NCI-H446 (cell line): ENCODE data around the gene ASAP2.

Source experiments
- DNase-seq, 2 experiments: peaks; one replicate each; lab custom pipeline; 2025; lab: John Stamatoyannopoulos, UW

ASAP2 gene

DNA sequence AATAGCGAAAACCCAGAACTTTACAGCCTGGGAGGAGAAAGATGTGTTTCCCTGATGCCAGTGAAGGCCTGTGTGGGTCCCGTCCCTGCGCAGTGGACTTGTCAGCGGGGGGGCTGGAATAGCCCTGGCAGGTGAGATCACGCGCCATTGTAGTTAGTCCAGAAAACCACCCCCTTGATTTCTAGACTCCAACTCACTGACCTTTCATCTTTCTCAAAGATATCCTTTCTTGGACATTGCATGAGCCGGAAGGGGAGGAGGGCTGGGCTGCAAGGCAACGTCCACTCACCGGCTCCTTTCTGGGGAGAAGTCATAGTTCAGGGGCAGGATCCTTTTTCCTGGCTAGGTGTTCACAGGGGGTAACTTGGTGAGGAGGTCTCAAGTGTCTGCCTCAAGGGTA, 22.3 kb upstream of the ASAP2 start:
- DNase-seq, result no peak

GRCh38 chr2:9187620-9188214, 18.9 kb upstream of the ASAP2 start:
- DNase-seq, result no peak

DNA sequence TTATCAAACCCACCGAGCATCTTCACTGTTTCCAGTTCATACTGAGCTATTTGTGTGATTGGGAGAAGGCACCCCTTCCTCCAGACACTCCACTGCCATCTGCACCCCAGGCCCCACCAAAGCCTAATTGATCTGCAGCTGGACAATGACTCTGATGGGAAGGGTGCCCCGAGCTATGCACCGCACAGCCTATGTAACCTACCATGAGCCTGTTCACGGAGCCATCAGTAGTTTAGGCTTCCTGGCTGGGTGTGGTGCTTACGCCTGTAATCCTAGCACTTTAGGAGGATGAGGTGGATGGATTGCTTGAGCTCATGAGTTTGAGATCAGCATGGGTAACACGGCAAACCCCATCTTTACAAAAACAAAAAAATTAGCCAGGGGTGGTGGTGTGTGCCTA, 17.8 kb upstream of the ASAP2 start:
- DNase-seq, result no peak

GRCh38 chr2:9189901-9190300, 16.7 kb upstream of the ASAP2 start:
- no peak for DNase-seq

DNA sequence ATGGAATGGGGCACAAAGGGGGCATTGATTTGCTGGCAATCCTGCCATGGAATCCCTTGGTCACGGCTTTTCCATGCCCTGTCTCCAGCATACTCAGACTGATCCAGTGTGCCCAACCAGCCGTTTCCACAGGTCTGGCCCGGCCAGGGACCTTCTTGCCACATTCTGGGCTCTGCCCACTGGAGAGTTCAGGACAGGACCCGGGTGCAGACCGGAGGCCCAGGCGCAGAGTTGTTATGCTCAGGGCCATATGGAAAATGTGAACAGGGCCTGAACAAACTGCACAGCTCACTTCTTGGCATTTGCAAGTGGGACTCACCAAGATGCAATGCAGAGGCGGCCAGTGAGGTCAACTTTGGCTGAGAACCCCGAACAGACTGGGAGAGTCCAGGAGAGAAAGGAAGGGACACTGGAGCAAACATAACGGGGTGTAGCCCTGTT, 15.6 kb upstream of the ASAP2 start:
- no peak for DNase-seq

DNA sequence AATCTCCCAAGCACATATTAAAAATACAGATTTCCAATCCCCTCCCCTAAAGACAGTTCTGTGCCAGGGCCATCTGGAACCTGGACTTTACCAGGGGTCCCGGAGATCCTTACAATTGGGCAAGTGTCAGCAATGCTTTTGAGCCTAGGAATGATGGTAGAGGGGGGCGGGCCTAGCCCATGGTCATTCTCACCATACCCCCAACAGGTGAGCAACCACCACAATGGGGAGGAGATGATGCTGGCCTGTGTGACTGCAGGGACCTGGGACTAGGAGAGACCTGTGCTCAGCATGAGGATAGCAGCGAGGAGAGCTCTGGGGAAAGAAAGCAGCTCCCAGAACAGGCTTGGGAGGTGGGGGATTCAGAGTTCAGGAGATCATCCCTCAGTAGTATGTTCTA, 13.9 kb upstream of the ASAP2 start:
- DNase-seq, result no peak

DNA sequence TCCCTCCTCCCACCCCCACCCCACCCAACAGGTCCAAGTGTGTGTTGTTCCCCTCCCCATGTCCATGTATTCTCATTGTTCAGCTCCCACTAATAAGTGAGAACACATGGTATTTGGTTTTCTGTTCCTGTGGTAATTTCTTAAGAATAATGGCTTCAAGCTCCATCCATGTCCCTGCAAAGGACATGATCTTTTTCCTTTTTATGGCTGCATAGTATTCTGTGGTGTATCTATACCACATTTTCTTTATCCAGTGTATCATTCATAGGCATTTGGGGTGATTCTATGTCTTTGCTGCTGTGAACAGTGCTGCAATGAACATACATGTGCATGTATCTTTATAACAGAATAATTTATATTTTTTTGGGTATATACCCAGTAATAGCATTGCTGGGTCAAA, 12.3 kb upstream of the ASAP2 start:
- DNase-seq, result no peak

DNA sequence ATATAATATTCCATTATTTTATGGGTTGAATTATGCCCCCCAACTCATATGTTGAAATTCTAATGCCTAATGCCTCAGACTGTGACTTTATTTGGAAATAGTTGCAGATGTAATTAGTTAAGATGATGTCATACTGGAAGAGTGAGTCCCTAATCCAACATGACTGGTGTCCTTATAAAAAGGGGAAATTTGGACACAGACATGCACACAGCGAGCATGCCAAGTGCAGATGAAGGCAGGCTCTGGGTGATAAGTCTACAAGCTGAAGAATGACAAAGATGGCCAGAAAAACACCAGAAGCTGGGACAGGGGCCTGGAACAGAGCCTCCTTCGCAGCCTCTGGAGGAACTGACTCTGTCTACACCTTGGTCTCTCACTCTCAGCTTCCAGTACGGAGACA, 10.0 kb upstream of the ASAP2 start:
- DNase-seq, result no peak

DNA sequence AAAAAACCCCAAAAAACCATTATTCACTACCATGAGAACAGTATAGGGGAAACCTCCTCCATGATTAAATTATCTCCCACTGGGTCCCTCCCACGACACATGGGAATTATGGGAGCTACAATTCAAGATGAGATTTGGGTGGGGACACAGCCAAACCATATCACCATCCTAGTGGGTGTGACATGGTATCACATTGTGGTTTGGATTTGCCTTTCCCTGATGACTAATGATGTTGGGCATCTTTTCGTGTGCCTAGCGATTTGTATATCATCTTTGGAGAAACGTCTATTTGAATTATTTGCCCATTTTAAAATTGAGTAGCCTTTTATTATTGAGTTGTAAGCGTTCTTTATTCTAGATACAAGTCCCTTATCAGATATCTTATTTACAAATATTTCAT, 8.7 kb upstream of the ASAP2 start:
- no peak for DNase-seq

DNA sequence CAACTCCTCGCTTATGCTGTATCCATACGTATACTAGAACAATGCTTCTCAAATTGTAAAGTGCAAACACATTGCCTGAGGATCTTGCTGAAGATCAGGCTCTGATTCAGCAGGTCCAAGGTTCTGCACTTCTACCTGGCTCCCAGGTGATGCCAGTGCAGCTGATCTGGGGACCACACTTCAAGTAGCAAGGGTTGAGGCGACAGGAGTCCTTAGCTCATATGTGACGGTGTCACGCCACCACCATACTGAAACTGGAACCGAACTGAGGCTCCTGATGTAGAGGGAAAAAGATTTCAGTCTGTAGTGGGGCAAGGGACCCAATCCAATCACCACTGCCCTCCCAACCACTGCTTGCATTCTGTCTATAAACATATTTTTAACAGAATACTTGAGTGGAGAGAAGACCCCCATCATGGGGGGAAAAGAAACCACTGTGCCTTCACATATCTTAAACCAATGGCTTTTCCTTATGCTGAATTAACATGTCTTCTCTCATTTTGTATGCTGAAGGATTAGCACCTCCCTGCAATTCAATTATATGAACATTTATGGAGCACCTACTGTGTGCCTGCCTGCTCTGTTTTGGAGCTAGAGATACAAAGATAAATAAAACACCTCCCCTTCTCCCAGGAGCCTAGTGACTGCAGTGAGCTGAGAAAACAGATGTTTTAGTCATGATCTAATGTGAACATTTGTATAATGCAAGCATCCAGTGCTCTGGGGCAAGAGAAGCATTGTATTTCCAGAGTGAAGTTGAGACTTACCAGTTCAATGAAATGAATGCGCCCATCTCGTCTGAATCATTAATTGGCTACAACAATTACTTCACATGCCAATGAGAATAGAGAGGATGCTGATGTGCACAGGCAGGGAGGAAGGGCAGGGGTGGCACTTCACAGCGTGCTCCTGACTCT, 6.6 kb upstream of the ASAP2 start:
- DNase-seq, result no peak

DNA sequence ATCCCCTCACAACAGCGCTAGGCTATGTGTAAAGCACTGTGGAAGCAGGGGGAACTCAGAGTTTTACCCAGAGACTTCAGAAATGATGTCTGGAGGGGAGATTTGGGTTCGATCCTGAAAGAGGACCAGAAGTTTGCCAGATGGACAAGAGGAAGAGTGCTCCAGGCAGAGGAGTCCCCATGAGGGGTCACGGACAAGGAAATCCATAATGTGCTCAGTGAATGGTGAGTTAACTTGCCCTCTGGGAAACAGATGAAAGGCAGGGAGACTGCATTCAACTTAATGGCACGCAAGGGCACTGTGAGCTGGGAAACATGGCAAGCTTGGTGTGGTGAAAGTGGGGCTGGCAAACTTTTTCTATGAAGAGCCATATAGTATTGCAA, 6.0 kb upstream of the ASAP2 start:
- DNase-seq, result no peak

DNA sequence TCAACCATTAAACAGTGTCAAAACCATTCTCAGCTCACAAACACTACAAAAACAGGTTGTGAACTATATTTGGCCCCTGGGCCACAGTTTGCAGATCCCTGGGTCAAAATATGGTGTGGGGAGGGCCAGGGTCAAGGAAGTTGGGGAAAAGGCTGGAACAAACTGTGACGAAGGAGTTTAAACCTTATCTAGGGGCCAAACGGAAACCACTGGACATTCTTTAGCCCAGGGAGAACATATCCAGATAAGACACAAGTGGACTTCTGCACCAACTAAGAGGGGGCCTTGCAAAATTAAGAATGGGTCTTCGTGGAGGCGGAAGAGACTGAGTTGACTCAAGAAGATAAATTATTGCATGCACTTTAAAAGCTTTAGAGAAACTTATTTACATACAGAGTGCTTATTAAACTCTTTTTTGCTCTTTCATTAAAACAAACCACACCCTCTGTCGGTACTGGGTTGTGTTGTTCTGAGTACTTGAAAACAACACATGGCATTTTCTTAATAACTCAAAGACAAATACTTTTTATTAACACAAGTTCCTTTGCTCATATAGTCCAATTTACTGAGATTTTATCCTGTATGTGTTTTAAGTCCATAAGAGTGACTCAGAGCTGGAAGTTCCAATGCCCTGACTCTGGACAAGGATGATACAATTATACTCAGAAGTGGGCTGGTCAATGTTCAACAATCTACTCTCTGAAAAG, 5.3 kb upstream of the ASAP2 start:
- no peak for DNase-seq

DNA sequence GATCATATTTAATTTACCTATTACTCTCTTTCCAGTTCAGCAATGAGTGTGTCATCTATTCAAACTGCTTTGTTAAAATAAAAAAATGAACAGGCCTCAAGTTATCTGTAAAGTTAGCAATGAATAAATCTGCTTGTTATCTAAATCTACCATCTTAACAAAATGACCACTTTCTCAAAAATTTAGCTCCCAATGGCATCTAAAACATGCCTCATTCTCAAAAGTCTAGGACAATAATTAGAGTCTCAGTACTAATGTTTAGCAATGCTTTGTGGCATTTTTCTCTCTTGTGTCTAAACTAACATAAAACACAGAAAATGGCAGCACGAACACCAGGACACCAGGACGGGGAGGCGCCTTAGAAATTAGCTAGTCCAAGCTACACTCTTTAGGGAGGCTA, 3.6 kb upstream of the ASAP2 start:
- DNase-seq, result no peak

DNA sequence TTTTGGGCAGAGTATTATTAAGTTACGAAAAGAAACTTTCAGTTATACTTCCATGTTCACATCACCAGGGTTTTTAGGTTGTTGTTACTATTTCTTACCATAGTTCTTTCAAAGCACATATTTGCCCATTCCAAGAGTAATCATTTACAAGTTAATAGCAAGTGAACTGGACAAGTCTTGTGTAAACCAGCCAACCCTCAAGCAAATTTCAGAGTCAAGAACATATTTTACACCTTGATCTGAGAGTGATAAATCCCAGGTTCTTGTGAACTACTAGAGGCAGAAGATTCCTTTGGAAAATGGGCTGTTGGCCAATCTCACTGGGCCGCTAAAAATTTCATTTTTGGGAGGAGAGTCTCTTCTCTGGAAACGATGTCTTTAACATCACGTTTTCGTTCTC, 2.7 kb upstream of the ASAP2 start:
- no peak for DNase-seq

DNA sequence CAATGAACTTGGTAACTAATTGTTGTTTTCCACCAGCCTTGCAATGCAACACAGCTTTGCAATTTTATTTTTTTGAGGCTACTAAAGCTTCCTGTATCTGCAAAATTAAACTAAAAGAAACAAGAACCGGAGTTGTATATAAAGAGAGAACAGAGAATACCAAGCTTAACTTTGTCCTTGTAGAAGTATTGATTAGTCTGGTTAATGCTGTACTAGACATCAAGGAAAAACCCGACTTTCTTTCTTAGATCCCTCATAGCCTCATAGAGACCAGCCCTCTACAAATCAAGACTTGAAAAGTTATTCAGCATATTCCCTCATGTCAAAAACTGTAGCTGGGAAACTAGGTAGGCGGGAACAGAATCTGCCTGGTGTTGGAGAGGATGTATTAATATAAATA, 1.7 kb upstream of the ASAP2 start:
- DNase-seq, result no peak

GRCh38 chr2:9205486-9205885, 1.1 kb upstream of the ASAP2 start:
- no peak for DNase-seq

DNA sequence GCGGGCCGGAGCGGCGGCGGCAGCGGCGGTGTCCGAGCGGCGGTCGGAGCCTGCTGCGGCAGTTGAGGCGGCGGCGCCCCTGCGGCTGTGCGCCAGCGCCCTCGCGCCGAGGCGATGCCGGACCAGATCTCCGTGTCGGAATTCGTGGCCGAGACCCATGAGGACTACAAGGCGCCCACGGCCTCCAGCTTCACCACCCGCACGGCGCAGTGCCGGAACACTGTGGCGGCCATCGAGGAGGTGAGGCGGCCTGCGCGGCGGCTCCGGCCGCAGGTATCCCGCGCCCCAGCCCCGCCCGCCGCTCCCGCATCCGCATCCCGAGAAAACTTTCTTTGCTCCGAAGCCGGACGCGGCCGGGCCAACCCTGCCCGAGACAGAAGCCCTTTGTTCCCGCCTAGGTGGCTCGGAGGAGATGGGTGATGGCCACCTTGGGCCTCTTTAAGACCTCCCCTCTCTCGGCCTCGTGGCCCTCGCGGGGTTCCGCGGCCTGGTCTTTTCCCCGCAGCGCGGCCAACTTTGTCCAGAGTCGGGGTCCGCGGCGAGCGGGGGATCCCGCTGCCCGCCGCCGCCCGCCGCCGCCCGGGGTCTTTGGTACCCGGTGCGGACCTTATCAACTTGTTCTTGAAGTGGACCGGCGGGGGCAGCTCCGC, 504 bp downstream of the ASAP2 start:
- DNase-seq, result no peak

DNA sequence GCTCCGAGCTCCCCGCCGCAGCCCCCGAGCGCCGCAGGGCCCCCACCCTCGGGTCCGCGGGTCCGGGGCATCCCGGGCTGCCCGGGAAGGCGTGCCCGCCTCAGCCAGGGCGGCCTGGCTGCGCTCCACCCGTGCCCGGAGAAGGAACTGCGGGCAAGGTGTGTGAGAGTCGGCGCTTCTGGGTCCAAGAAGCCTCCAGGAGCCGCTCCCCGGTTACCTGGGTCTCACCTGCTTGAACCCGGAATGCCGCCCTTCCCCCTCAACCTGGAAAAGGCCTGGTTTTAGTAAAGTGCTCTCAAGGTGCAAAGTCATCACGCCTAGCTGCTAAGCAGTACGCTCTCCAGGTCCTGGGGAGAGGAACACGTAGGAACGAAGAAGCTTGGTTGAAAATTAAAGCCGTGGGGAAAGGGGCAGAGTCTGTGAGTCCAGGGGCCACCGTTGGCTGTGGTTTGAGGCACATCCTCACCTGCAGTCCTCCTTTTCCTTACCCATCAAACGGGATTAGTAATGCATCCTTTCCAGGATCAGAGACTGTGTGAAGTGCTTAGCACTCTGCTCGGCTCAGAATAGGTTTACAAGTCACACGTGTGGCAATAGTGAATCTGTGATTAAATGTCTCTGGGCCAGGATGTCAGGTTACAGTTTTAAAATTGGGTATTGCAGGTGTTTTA, 1.2 kb downstream of the ASAP2 start:
- no peak for DNase-seq

- no peak for DNase-seq
Measured at GRCh38 chr2:9208875-9209274, 2.3 kb downstream of the ASAP2 start.

GRCh38 chr2:9210030-9210429, 3.4 kb downstream of the ASAP2 start:
- no peak for DNase-seq

DNA sequence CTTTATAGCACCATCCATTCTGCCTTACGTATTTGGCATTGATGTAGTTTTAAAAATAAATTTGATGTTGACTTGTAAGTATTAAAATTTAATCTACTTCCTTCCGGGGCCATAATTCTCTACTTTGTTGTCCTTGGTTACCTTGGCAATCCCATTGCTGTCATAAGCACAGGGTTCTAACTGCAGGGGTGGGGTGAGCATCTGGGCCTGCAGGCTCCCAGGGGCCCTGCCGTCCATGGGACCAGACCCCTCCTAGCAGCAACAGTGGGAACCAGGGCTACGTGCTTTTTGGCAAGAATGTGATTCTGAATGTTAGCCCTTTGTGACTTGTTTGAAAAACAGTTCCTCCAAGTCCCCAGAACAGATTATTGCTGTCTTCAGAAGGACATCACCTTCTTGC, 4.9 kb downstream of the ASAP2 start:
- no peak for DNase-seq

DNA sequence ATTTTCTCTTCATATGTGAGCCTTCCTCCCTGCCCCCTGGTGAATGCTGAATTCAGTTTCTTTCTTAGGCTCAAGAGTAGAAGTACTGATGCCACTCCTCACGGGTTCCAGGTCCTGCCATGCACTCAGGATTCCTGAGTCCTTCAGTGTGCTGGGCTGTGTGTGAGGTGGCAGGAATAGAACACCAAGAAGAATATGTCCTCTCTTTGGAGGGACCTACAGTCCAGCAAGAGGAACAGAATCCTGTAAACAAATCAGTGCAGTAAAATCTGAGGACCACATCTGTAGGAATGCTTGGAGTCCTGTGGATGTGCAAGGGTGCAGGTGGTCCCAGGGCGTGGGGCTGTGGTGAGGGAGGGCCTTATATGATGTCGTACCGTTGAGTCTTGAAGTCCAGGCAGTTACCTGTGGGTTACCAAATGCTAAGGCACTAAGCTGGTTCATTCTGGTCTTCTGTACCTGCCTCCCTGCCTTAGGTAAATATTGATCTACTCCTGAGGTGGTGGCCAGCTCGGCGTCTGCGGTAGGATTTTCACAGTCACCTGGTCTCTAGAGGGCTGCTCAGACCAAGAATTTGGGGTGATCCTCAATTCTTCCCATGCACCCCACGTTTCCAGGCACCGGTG, 5.5 kb downstream of the ASAP2 start:
- no peak for DNase-seq
